Right lobe of liver (tissue), 6 donors: ENCODE data around the gene OSBPL9. TPM values are rescaled to one million over a fixed set of nuclear protein-coding genes. Genes with fewer than 3 reads are reported as not detected.

Source experiments
- ATAC-seq, 4 donors: fragments of 200-7000 bp; cut with Tn5 transposase; one replicate each; pipeline ENCODE4 v1.9.1; 2020; ENCODE audit warnings: mild to moderate bottlenecking in 4 of 4, moderate library complexity in 4 of 4
- DNase-seq, 3 donors: peaks; one replicate each; pipeline ENCODE4 v3.0.0-alpha.2; 2020
- H3K27ac ChIP-seq, 3 donors: fragments of 200-600 bp; one replicate each; pipeline ENCODE4 v1.8.0; 2022
- H3K27me3 ChIP-seq, 2 donors: fragments of 200-600 bp; one replicate each; pipeline ENCODE4 v1.8.0; 2022
- H3K36me3 ChIP-seq, 4 donors: fragments of 200-600 bp; sonication (generic) in 1 of 4; one replicate each; pipeline versions ENCODE4 v1.5.1 to v1.8.0; 2017 to 2022; ENCODE audit warnings: control low read depth in 1 of 4
- H3K4me1 ChIP-seq, 4 donors: fragments of 200-600 bp; sonication (generic) in 1 of 4; one replicate each; pipeline versions ENCODE4 v1.5.1 to v1.8.0; 2017 to 2022; ENCODE audit warnings: control low read depth in 1 of 4
- H3K4me3 ChIP-seq, 3 donors: fragments of 200-600 bp; one replicate each; pipeline ENCODE4 v1.8.0; 2022
- H3K9me3 ChIP-seq, 4 donors: fragments of 200-600 bp; sonication (generic) in 1 of 4; one replicate each; pipeline versions ENCODE4 v1.5.1 to v1.8.0; 2017 to 2022; ENCODE audit warnings: control low read depth in 1 of 4
- CTCF ChIP-seq, 4 donors: fragments of 200-600 bp in 3 of 4; fragments of 450-650 bp in 1 of 4; IDR thresholded peaks; one replicate each; pipeline versions ENCODE4 v1.5.1 to v1.8.0; 2016 to 2022; ENCODE audit warnings: antibody characterized with exemption in 4 of 4, mild to moderate bottlenecking in 2 of 4
- POLR2A ChIP-seq: fragments of 450-650 bp; IDR thresholded peaks from one replicate; pipeline ENCODE4 v1.6.1; 2017; ENCODE audit warnings: antibody characterized with exemption, mild to moderate bottlenecking
- WGBS: methylation state at CpG from one replicate; pipeline ENCODE4 v1.1.6; 2018; ENCODE audit warnings: low coverage, low lambda C conversion rate; ENCODE audit not compliant: insufficient coverage; ENCODE audit errors: missing lambda C conversion rate; 5-methylcytosine and 5-hydroxymethylcytosine counted together
- intact Hi-C, 2 donors: fragments of 100-400 bp; cut with DNase I; formaldehyde crosslinking; loops; one replicate each; pipeline versions ENCODE4 v1.11.2 to v1.14.1; 2022
- total RNA-seq, 6 experiments: library from RNA; depleted of rRNA in 2 of 6; stranded (reverse); fragments of >200 nt in 2 of 6; fragmentation: NEBNext Ultra II Directional in 3 of 6; extraction: Animal tissue kit (Norgen Biotek cat#: 25700) in 3 of 6; gene quantifications; one replicate each; pipeline versions ENCODE4 v1.1.0 to v1.2.4, GENCODE V29; 2016 to 2023
- donor health status: DM: no; HTN: yes; CAD: no.
- donor health status: DM: no; HTN: no; CAD: no.
- donor health status: DM: no; HTN: no; CAD: no.
- donor health status: DM: no; HTN: yes; CAD: no.
- donor health status: DM: no; HTN: yes; CAD: no.

Gene OSBPL9
- total RNA-seq, 6 experiments from 2014 or later = 51.7 to 90.5 (median 71.7) TPM

DNA sequence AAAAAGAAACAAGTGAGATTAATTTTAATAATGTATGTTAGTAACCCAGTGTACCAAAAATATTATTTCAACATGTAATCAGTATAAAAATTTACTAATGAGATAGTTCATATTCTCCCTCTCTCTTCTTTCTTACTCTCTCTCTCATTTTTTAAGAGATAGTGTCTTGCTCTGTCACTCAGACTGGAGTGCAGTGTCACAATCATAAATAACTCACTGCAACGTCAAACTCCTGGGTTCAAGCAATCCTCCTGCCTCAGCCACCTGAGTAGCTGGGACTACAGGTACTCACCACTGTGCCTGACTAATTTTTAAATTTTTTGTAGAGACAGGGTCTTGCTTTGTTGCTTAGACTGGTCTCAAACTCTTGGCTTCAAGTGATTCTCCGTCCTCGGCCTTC is 137.8 kb downstream of the OSBPL9 start:
- no peaks in the 10 kb centered on the region for H3K27me3 ChIP-seq
- TF ChIP-seq CTCF (IDR thresholded peaks at IDR 0.05) (no peak), POLR2A (no peak)
- ATAC-seq = no peak
- H3K4me1 ChIP-seq = no peaks in the 10 kb centered on the region
- DNase-seq = no peak
- peaks cover 0 to 13% (median 5%) of the 10 kb centered on the region in 4 donors for H3K36me3 ChIP-seq
- no peak overlapping the region for H3K4me3 ChIP-seq
- WGBS = 97% methylated on average over 3 of the region's 3 CpGs
- no peaks in the 10 kb centered on the region for H3K9me3 ChIP-seq
- H3K27ac ChIP-seq = no peak overlapping the region
- intact Hi-C loops = no loop called here

DNA sequence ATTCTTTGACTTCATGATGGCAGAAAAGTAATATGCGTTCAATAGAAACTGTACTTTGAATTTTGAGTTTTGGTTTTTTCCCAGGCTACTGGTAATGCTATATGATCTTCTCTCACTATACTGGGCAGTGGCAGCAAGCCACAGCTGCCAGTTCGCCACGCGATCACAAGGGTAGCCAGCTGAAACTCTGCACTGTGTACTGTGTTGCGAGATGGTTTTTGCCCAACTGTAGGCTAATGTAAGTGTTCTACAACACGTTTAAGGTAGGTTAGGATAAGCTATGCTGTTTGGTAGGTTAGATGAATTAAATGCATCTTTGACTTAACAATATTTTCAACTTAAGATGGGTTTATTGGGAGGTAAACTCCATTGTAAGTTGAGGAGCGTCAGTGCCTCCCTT is 138.5 kb downstream of the OSBPL9 start:
- ATAC-seq (no peak), DNase-seq (no peak)
- TF ChIP-seq POLR2A (no peak), CTCF (IDR thresholded peaks at IDR 0.05) (no peak)
- intact Hi-C loops = no loop called here
- WGBS = 93% methylated on average over 7 of the region's 7 CpGs
- Histone ChIP-seq H3K27ac (no peak overlapping the region), H3K4me3 (no peak overlapping the region), H3K27me3 (no peaks in the 10 kb centered on the region), H3K36me3 (peaks cover 0 to 13% (median 5%) of the 10 kb centered on the region in 4 donors), H3K4me1 (no peaks in the 10 kb centered on the region), H3K9me3 (no peaks in the 10 kb centered on the region)

GRCh38 chr1:51756290-51756689 is 139.4 kb downstream of the OSBPL9 start:
- Histone ChIP-seq H3K4me3 (no peak overlapping the region), H3K4me1 (no peaks in the 10 kb centered on the region), H3K36me3 (peaks cover 0 to 13% (median 5%) of the 10 kb centered on the region in 4 donors), H3K9me3 (no peaks in the 10 kb centered on the region), H3K27ac (no peak overlapping the region), H3K27me3 (no peaks in the 10 kb centered on the region)
- intact Hi-C loops = no loop called here
- TF ChIP-seq POLR2A = no peak
- TF ChIP-seq CTCF (IDR thresholded peaks at IDR 0.05) = no peak
- 94% methylated on average over 2 of the region's 2 CpGs for WGBS
- DNase-seq (no peak), ATAC-seq (no peak)

DNA sequence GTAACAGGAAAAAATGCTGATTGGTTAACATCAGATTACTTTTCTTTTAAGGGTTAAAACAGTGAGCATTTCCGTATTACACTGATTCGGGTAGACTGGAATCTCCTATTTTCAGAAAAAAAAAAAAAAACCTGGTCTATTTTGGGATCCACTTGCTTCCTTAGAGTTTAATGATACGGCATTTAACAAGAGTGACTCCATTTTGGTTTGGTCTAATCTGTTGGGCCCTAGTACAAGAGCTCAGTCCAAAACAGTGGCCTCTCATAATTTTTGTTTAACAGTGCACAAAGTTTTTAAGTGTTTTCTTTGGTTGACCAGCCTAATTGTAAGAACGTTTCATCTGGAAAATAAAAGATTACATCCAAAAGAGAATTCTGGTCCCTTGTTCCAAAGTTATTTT is 141.4 kb downstream of the OSBPL9 start:
- no peak overlapping the region for H3K27ac ChIP-seq
- intact Hi-C loops = no loop called here
- 86% methylated on average over 4 of the region's 4 CpGs for WGBS
- TF ChIP-seq CTCF (IDR thresholded peaks at IDR 0.05) = no peak
- TF ChIP-seq POLR2A = no peak
- no peak for DNase-seq
- ATAC-seq = no peak
- no peaks in the 10 kb centered on the region for H3K9me3 ChIP-seq
- no peak overlapping the region for H3K4me3 ChIP-seq
- H3K27me3 ChIP-seq = no peaks in the 10 kb centered on the region
- H3K36me3 ChIP-seq = peaks cover 0 to 18% (median 11%) of the 10 kb centered on the region in 4 donors
- no peaks in the 10 kb centered on the region for H3K4me1 ChIP-seq

DNA sequence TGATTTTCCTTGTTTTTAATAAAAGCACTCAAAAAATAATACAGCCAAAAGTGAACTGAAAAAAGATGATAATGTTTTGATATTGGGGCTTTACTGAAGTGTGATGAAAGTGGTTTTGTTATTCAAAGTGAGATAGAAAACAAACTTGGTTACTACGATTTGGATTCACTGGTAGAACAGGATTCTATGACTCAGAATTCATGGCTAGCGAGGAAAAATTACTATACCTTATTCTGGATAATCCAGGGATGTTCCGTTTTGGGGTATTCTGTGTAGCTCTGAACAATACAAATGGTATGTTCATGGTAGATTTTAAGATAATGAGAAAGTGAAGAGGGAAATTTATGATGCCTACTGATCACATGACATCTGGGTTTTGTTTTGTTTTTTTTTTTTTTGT is 144.0 kb downstream of the OSBPL9 start:
- H3K27ac ChIP-seq = no peak overlapping the region
- H3K27me3 ChIP-seq = no peaks in the 10 kb centered on the region
- no peaks in the 10 kb centered on the region for H3K4me1 ChIP-seq
- H3K4me3 ChIP-seq = no peak overlapping the region
- ATAC-seq (no peak), DNase-seq (no peak)
- intact Hi-C loops = no loop called here
- TF ChIP-seq CTCF (IDR thresholded peaks at IDR 0.05) (no peak), POLR2A (no peak)
- 91% methylated on average over 3 of the region's 3 CpGs for WGBS
- peaks cover 0 to 25% (median 12%) of the 10 kb centered on the region in 4 donors for H3K36me3 ChIP-seq
- no peaks in the 10 kb centered on the region for H3K9me3 ChIP-seq
